Peyer's patch (tissue), 4 donors: Measurements from ENCODE around the gene RECK.

ENCODE experiments used
- CTCF ChIP-seq, 6 experiments: fragments of 450-650 bp in 4 of 6; fragments of 200-600 bp in 2 of 6; sonication (generic) in 1 of 6; IDR thresholded peaks; one replicate each; pipeline ENCODE4 v1.5.1; 2017 to 2019; ENCODE audit warnings: antibody characterized with exemption in 6 of 6, mild to moderate bottlenecking in 3 of 6, moderate library complexity in 1 of 6
- POLR2A ChIP-seq, 2 donors: fragments of 450-650 bp; IDR thresholded peaks; one replicate each; pipeline ENCODE4 v1.5.1; 2017; ENCODE audit warnings: antibody characterized with exemption in 2 of 2, mild to moderate bottlenecking in 2 of 2, moderate library complexity in 2 of 2

- TF ChIP-seq CTCF (IDR thresholded peaks at IDR 0.05) (no peak), POLR2A (IDR thresholded peaks at IDR 0.05) (no peak)
Observed at GRCh38 chr9:36051317-36051716, 14.6 kb downstream of the RECK start.
